ENCODE measurements around the gene RNF146. TPM values are rescaled to one million over a fixed set of nuclear protein-coding genes. Genes with fewer than 3 reads are reported as not detected.

The RNF146 gene
- polyA plus RNA-seq, 1 donor from 2014 or later, result 244 TPM

GRCh38 chr6:127298475-127298874, 31.8 kb downstream of the RNF146 start:
- TF ChIP-seq EP300 (conservative IDR thresholded peaks at IDR 0.05; ENCODE audit: poor library complexity, severe bottlenecking), result no peak
- TF ChIP-seq MXI1 (conservative IDR thresholded peaks at IDR 0.05; ENCODE audit: poor library complexity, severe bottlenecking), result no peak
- TF ChIP-seq EZH2 (IDR thresholded peaks at IDR 0.05; ENCODE audit: borderline replicate concordance, insufficient read depth, low read length, poor library complexity, severe bottlenecking), result no peak
- TF ChIP-seq TAF1 (IDR thresholded peaks at IDR 0.05; ENCODE audit: low read depth), result no peak
- TF ChIP-seq, protein P1, sequence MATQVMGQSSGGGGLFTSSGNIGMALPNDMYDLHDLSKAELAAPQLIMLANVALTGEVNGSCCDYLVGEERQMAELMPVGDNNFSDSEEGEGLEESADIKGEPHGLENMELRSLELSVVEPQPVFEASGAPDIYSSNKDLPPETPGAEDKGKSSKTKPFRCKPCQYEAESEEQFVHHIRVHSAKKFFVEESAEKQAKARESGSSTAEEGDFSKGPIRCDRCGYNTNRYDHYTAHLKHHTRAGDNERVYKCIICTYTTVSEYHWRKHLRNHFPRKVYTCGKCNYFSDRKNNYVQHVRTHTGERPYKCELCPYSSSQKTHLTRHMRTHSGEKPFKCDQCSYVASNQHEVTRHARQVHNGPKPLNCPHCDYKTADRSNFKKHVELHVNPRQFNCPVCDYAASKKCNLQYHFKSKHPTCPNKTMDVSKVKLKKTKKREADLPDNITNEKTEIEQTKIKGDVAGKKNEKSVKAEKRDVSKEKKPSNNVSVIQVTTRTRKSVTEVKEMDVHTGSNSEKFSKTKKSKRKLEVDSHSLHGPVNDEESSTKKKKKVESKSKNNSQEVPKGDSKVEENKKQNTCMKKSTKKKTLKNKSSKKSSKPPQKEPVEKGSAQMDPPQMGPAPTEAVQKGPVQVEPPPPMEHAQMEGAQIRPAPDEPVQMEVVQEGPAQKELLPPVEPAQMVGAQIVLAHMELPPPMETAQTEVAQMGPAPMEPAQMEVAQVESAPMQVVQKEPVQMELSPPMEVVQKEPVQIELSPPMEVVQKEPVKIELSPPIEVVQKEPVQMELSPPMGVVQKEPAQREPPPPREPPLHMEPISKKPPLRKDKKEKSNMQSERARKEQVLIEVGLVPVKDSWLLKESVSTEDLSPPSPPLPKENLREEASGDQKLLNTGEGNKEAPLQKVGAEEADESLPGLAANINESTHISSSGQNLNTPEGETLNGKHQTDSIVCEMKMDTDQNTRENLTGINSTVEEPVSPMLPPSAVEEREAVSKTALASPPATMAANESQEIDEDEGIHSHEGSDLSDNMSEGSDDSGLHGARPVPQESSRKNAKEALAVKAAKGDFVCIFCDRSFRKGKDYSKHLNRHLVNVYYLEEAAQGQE (IDR thresholded peaks at IDR 0.05; ENCODE audit: borderline replicate concordance), result no peak
- TF ChIP-seq POLR2AphosphoS5 (IDR thresholded peaks at IDR 0.05), result no peak
- no peak for TF ChIP-seq SMC3 (conservative IDR thresholded peaks at IDR 0.05; ENCODE audit: poor library complexity)
- TF ChIP-seq RAD21 (conservative IDR thresholded peaks at IDR 0.05), result no peak
- no peaks in the 10 kb centered on the region for H3K27me3 ChIP-seq (ENCODE audit: insufficient read depth, low read depth, low read length)
- no peaks in the 10 kb centered on the region for H3K79me2 ChIP-seq (replicated peaks; ENCODE audit: insufficient read depth, low read length)
- no peaks in the 10 kb centered on the region for H3K36me3 ChIP-seq (ENCODE audit: insufficient read depth, low read length)
- H2AFZ ChIP-seq (ENCODE audit: low read depth, low read length), result no peak overlapping the region
- H3K4me3 ChIP-seq (ENCODE audit: low read length), result no peak overlapping the region
- no peaks in the 10 kb centered on the region for H3K9me3 ChIP-seq (ENCODE audit: low read length)
- H3K27ac ChIP-seq (ENCODE audit: low read length), result no peak overlapping the region
- H4K20me1 ChIP-seq (ENCODE audit: insufficient read depth), result no peaks in the 10 kb centered on the region
- H3K9ac ChIP-seq (ENCODE audit: low read length), result no peak overlapping the region
- H3K9me2 ChIP-seq (ENCODE audit: insufficient read depth, low read length), result no peaks in the 10 kb centered on the region
- no peak overlapping the region for H3K4me2 ChIP-seq (ENCODE audit: low read length)
- no peaks in the 10 kb centered on the region for H3F3A ChIP-seq (ENCODE audit: insufficient read depth, low read length, poor library complexity, severe bottlenecking)

DNA sequence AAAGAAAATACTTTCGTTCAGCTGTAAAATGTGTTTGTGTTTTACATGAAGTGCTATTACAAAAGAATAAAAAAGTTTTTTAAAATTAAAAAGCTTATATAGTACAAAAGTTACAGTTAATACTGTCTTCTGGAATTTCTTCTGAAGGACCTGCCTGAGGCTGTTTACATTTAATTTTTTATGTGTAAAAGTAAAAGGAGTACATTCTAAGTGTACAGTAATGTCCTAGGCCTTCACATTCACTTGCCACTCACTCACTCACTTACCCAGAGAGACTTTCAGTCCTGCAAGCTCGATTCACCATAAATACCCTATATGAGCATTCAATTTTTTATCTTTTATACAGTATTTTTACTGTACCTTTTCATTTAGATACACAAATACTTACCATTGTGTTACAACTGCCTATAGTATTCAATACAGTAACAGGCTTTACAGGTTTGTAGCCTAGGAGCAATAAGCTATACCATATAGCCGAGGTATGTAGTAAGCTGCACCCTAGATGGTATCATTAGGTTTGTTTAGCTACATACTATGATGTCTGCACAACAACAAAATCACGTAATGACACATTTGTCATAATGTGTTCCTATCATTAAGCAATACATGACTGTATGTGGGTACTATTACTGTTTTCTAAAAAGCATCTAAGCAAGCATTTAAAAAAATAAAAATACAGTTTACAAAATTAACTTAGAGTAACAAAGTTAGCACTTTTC, 33.0 kb downstream of the RNF146 start:
- Histone ChIP-seq H4K20me1 (ENCODE audit: insufficient read depth) (no peaks in the 10 kb centered on the region), H3K27ac (ENCODE audit: low read length) (no peak overlapping the region), H3K9me2 (ENCODE audit: insufficient read depth, low read length) (no peaks in the 10 kb centered on the region), H3K9ac (ENCODE audit: low read length) (no peak overlapping the region), H3K9me3 (ENCODE audit: low read length) (no peaks in the 10 kb centered on the region), H3K79me2 (replicated peaks; ENCODE audit: insufficient read depth, low read length) (no peaks in the 10 kb centered on the region), H2AFZ (ENCODE audit: low read depth, low read length) (no peak overlapping the region), H3K36me3 (ENCODE audit: insufficient read depth, low read length) (no peaks in the 10 kb centered on the region), H3K27me3 (ENCODE audit: insufficient read depth, low read depth, low read length) (no peaks in the 10 kb centered on the region), H3K4me3 (ENCODE audit: low read length) (no peak overlapping the region), H3F3A (ENCODE audit: insufficient read depth, low read length, poor library complexity, severe bottlenecking) (no peaks in the 10 kb centered on the region), H3K4me2 (ENCODE audit: low read length) (no peak overlapping the region)
- TF ChIP-seq POLR2AphosphoS5 (IDR thresholded peaks at IDR 0.05) (no peak), TAF1 (IDR thresholded peaks at IDR 0.05; ENCODE audit: low read depth) (no peak), MXI1 (conservative IDR thresholded peaks at IDR 0.05; ENCODE audit: poor library complexity, severe bottlenecking) (no peak), SMC3 (conservative IDR thresholded peaks at IDR 0.05; ENCODE audit: poor library complexity) (no peak), EZH2 (IDR thresholded peaks at IDR 0.05; ENCODE audit: borderline replicate concordance, insufficient read depth, low read length, poor library complexity, severe bottlenecking) (no peak), EP300 (conservative IDR thresholded peaks at IDR 0.05; ENCODE audit: poor library complexity, severe bottlenecking) (no peak), RAD21 (conservative IDR thresholded peaks at IDR 0.05) (no peak)
- TF ChIP-seq, protein P2, sequence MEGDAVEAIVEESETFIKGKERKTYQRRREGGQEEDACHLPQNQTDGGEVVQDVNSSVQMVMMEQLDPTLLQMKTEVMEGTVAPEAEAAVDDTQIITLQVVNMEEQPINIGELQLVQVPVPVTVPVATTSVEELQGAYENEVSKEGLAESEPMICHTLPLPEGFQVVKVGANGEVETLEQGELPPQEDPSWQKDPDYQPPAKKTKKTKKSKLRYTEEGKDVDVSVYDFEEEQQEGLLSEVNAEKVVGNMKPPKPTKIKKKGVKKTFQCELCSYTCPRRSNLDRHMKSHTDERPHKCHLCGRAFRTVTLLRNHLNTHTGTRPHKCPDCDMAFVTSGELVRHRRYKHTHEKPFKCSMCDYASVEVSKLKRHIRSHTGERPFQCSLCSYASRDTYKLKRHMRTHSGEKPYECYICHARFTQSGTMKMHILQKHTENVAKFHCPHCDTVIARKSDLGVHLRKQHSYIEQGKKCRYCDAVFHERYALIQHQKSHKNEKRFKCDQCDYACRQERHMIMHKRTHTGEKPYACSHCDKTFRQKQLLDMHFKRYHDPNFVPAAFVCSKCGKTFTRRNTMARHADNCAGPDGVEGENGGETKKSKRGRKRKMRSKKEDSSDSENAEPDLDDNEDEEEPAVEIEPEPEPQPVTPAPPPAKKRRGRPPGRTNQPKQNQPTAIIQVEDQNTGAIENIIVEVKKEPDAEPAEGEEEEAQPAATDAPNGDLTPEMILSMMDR (IDR thresholded peaks at IDR 0.05; ENCODE audit: poor library complexity, severe bottlenecking), result no peak
- TF ChIP-seq, protein P1 (IDR thresholded peaks at IDR 0.05; ENCODE audit: borderline replicate concordance), result no peak
